GM23338 (cell line): ENCODE results near the gene CYB5R3.

Source experiments
- CREB1 ChIP-seq: fragments of 250-450 bp; sonication (Bioruptor Pico); IDR thresholded peaks from 2 replicates; pipeline ENCODE4 v1.5.0; 2020; ENCODE audit warnings: low read depth, mild to moderate bottlenecking, moderate library complexity
- EZH2 ChIP-seq: fragments of 200-600 bp; sonication (generic); IDR thresholded peaks from one replicate; pipeline ENCODE4 v1.8.0; 2017; ENCODE audit warnings: antibody characterized with exemption, mild to moderate bottlenecking, low read depth; ENCODE audit not compliant: unreplicated experiment
- EZH2phosphoT487 ChIP-seq: fragments of 200-600 bp; sonication (generic); IDR thresholded peaks from one replicate; pipeline ENCODE4 v1.8.1; 2018; ENCODE audit warnings: antibody characterized with exemption; ENCODE audit not compliant: unreplicated experiment
- JUNB ChIP-seq: IDR thresholded peaks from one replicate; pipeline ENCODE4 v1.6.1; 2016; ENCODE audit warnings: antibody characterized with exemption; ENCODE audit not compliant: unreplicated experiment
- NANOG ChIP-seq: IDR thresholded peaks from 2 replicates; pipeline ENCODE4 v1.6.1; 2016; ENCODE audit warnings: antibody characterized with exemption, borderline replicate concordance
- POLR2AphosphoS5 ChIP-seq: IDR thresholded peaks from 2 replicates; pipeline ENCODE4 v1.6.1; 2016; ENCODE audit warnings: antibody characterized with exemption, low read depth
- REST ChIP-seq: IDR thresholded peaks from one replicate; pipeline ENCODE4 v1.6.1; 2018; ENCODE audit warnings: antibody characterized with exemption; ENCODE audit not compliant: unreplicated experiment
- ZNF331 ChIP-seq: fragments of 250-450 bp; sonication (Bioruptor Pico); IDR thresholded peaks from 2 replicates; pipeline ENCODE4 v1.5.0; 2020; ENCODE audit warnings: low read depth, mild to moderate bottlenecking, moderate library complexity
- TF ChIP-seq, protein P1 (sequence below), 2 experiments: fragments of 200-600 bp in 1 of 2; sonication (generic) in 1 of 2; conservative IDR thresholded peaks; 2 replicates each; pipeline versions ENCODE4 v1.5.1 to v1.6.1; 2016 to 2017; ENCODE audit warnings: antibody characterized with exemption in 2 of 2, low read depth in 2 of 2, mild to moderate bottlenecking in 2 of 2, moderate library complexity in 1 of 2

- TF ChIP-seq, protein P1, sequence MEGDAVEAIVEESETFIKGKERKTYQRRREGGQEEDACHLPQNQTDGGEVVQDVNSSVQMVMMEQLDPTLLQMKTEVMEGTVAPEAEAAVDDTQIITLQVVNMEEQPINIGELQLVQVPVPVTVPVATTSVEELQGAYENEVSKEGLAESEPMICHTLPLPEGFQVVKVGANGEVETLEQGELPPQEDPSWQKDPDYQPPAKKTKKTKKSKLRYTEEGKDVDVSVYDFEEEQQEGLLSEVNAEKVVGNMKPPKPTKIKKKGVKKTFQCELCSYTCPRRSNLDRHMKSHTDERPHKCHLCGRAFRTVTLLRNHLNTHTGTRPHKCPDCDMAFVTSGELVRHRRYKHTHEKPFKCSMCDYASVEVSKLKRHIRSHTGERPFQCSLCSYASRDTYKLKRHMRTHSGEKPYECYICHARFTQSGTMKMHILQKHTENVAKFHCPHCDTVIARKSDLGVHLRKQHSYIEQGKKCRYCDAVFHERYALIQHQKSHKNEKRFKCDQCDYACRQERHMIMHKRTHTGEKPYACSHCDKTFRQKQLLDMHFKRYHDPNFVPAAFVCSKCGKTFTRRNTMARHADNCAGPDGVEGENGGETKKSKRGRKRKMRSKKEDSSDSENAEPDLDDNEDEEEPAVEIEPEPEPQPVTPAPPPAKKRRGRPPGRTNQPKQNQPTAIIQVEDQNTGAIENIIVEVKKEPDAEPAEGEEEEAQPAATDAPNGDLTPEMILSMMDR (conservative IDR thresholded peaks at IDR 0.05; ENCODE audit: low read depth in 2 of 2): no peak
- TF ChIP-seq REST: no peak
- TF ChIP-seq POLR2AphosphoS5: no peak
- TF ChIP-seq EZH2: no peak
- no peak for TF ChIP-seq EZH2phosphoT487
- TF ChIP-seq CREB1 (CRISPR knock-in tag): no peak
- no peak for TF ChIP-seq JUNB
- TF ChIP-seq ZNF331 (CRISPR knock-in tag): no peak
- no peak for TF ChIP-seq NANOG
Observed at GRCh38 chr22:42639541-42640241, 9.5 kb downstream of the CYB5R3 start.
